Neural crest cell (in vitro differentiated cells): ENCODE results near the gene RBM43. TPM values are rescaled to one million over a fixed set of nuclear protein-coding genes. Genes with fewer than 3 reads are reported as not detected.
"Not testable (repeated sequence)": the region's sequence is repeated elsewhere in the genome, so short reads cannot be mapped to it uniquely, and the experiment has no call there.

Experiments
- DNase-seq: peaks from one replicate; pipeline ENCODE4 v3.0.0; 2021; ENCODE audit warnings: low read depth, mixed read lengths, low spot score
- H3K27ac Mint-ChIP-seq: one replicate; pipeline ENCODE4 v1.8.0; 2021; ENCODE audit warnings: mild to moderate bottlenecking, mixed read lengths; ENCODE audit not compliant: unreplicated experiment
- H3K27me3 Mint-ChIP-seq: 2 replicates; pipeline ENCODE4 v1.8.0; 2021; ENCODE audit warnings: low read depth, mild to moderate bottlenecking, mixed read lengths
- H3K36me3 Mint-ChIP-seq: 2 replicates; pipeline ENCODE4 v1.8.0; 2021; ENCODE audit warnings: low read depth, mild to moderate bottlenecking, mixed read lengths
- H3K4me1 Mint-ChIP-seq: 2 replicates; pipeline ENCODE4 v1.8.0; 2021; ENCODE audit warnings: mixed read lengths
- H3K4me3 Mint-ChIP-seq: one replicate; pipeline ENCODE4 v1.8.0; 2021; ENCODE audit warnings: mild to moderate bottlenecking, mixed read lengths
- H3K9me3 Mint-ChIP-seq: 2 replicates; pipeline ENCODE4 v1.8.0; 2021; ENCODE audit warnings: mixed read lengths
- long read RNA-seq: library from polyadenylated mRNA; unstranded; transcript quantifications from one replicate; pipeline ENCODE4 v2.0.0, GENCODE V29; 2020
- total RNA-seq: library from RNA; stranded (reverse); gene quantifications from 2 replicates; pipeline ENCODE4 v1.2.1, GENCODE V29; 2021
- TF ChIP-seq, protein P1 (sequence below): fragments of 200-600 bp; sonication (generic); conservative IDR thresholded peaks from 2 replicates; pipeline ENCODE4 v1.5.0; 2021; ENCODE audit warnings: antibody characterized with exemption, mild to moderate bottlenecking

Gene RBM43
- 8.1 and 8.9 TPM in 2 replicates for total RNA-seq
- long read RNA-seq, full-length matches to known transcripts: 1 of 1 reads
- long read RNA-seq, partial matches to known transcripts: 0 of 1 reads
- long read RNA-seq, other reads (novel, unspliced or antisense): 0 of 1 reads

DNA sequence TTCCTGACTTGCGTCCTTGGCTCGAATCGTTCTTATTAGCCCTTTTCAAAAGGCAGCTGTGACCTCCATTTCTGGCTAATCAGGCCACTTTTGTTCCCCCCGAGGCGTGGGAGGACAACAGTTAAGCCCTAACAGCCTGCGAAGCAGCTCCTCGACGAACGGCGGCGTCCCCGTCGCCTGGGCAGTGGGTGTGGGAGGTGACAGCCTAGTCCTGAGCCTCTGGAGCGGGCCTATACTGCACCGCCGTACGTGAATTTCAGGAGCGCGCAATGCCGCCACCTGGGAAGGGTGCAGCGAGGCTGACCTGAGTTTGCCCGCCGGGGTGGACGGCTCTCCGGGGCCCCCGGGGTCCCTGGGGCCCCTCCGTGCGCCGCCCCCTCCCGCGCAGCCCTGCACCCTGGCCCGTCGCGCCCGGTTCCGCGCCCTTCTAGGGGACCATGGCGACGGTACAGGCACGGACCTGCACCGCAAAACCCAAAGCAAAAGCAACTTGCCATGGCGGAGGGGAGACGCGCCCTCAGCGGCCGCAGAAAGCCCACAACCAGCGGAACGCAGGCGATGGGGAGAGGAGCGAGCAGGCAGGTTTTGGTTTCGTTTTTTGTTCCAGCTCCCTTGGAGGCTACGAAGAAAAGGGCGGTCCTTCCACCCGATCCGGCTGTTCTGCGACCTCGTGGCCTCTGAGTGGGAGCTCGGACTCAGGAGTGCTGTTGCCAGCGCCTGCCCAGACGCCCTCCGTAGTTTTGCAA, at the start of gene RBM43:
Gene RBM43 (minus strand): TSS at position 633 of the 746 bp plus-strand sequence. CDS start 136 bp downstream, at position 497.
- Mint-ChIP-seq H3K27me3 (no peaks in the 10 kb centered on the region), H3K4me1 (peaks cover 22% of the 10 kb centered on the region), H3K27ac (peak within 1 kb of the TSS; percentile 94), H3K9me3 (no peaks in the 10 kb centered on the region), H3K36me3 (peaks cover 3% of the 10 kb centered on the region), H3K4me3 (peak within 1 kb of the TSS; percentile 89)
- peak; percentile 63 for DNase-seq
- TF ChIP-seq, protein P1, sequence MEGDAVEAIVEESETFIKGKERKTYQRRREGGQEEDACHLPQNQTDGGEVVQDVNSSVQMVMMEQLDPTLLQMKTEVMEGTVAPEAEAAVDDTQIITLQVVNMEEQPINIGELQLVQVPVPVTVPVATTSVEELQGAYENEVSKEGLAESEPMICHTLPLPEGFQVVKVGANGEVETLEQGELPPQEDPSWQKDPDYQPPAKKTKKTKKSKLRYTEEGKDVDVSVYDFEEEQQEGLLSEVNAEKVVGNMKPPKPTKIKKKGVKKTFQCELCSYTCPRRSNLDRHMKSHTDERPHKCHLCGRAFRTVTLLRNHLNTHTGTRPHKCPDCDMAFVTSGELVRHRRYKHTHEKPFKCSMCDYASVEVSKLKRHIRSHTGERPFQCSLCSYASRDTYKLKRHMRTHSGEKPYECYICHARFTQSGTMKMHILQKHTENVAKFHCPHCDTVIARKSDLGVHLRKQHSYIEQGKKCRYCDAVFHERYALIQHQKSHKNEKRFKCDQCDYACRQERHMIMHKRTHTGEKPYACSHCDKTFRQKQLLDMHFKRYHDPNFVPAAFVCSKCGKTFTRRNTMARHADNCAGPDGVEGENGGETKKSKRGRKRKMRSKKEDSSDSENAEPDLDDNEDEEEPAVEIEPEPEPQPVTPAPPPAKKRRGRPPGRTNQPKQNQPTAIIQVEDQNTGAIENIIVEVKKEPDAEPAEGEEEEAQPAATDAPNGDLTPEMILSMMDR: no peak

DNA sequence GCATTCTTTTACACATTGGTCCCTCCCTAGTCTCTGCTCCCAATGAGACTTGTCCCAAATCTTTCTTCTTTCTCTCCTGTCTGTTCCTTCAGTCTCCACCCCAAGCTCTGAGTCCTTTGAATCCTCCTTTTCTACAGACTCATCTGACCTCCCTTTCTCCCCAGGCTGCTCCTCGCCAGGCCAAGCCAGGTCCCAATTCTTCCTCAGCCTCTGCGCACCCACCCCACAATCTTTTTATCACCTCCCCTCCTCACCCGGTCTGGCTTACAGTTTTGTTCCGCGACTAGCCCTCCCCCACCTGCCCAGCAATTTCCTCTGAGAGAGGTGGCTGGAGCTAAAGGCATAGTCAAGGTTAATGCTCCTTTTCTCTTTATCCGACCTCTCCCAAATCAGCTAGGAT, 48.6 kb upstream of the RBM43 start:
- not testable (repeated sequence) for DNase-seq, H3K27ac Mint-ChIP-seq, H3K9me3 Mint-ChIP-seq, H3K4me3 Mint-ChIP-seq, H3K4me1 Mint-ChIP-seq, H3K36me3 Mint-ChIP-seq, H3K27me3 Mint-ChIP-seq

DNA sequence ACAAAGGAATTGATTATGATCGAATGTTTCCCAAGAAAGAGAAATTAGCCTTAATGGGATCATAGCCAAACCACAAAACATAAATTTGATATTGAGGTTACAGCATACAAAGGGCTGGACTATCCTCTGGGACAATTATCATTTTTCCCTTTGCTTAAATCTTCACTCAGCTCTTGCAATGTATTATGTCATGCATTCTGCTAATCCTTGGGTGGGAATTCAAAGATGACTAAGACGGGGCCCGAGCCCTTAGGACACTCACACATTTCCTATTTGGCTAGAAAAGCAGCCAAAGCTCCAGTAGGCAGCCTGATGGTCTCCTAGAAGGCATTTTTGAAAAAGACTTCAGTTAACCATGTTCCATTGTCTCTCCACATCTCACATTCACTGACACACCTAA, 45.0 kb upstream of the RBM43 start:
- TF ChIP-seq, protein P1: no peak
- DNase-seq: no peak
- Mint-ChIP-seq H3K27me3 (no peaks in the 10 kb centered on the region), H3K36me3 (no peaks in the 10 kb centered on the region), H3K9me3 (peaks cover 4% of the 10 kb centered on the region), H3K4me3 (no peak overlapping the region), H3K4me1 (no peaks in the 10 kb centered on the region), H3K27ac (no peak overlapping the region)

DNA sequence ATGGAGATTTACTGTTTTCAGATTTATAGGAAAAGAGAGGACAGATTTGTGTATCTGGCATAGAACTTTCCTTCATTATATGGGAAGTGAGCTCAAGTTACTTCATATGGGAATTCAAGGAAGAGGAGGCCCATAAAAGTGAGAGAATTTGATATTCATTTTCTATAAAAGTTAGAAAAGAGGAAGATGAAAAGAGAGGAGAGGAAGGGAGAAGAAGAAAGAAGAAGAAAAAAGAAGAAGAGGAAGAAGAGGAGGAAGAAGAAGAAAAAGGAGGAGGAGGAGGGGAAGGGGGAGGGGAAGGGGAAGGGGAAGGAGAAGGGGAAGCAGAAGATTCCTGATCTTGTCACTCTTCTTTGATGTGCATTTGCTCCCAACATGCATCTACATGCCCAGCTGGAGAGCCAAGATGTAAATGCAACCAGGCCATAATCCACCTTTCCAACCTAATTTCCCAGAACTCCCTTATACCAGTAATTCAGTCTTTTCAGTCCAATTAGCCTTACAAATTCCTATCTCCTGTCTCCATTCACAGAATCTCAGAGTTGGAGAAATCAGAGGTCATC, 43.5 kb upstream of the RBM43 start:
- TF ChIP-seq, protein P1: no peak
- H3K4me1 Mint-ChIP-seq: no peaks in the 10 kb centered on the region
- H3K9me3 Mint-ChIP-seq: peaks cover 4% of the 10 kb centered on the region
- no peaks in the 10 kb centered on the region for H3K27me3 Mint-ChIP-seq
- no peaks in the 10 kb centered on the region for H3K36me3 Mint-ChIP-seq
- H3K27ac Mint-ChIP-seq: no peak overlapping the region
- DNase-seq: no peak
- H3K4me3 Mint-ChIP-seq: no peak overlapping the region

DNA sequence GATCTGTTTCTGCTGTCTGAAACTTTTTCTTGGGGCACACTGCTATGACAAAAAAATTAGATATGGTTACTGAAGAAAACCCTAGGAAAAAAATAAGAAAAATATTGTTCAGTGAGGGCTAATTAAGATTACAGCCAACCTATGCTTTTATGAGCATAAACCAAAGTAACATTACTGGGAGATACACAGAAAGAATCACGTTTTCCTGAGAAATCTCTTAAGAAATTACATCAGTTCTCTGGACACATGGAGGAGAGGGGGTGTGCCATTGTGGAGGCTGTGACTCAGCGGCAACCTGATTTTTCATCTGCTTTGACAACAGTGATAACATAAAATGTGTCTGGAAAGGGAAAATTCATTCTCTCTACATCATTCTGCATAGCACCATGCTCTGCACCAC, 41.2 kb upstream of the RBM43 start:
- no peak for DNase-seq
- H3K4me1 Mint-ChIP-seq: no peaks in the 10 kb centered on the region
- H3K9me3 Mint-ChIP-seq: peaks cover 4% of the 10 kb centered on the region
- H3K4me3 Mint-ChIP-seq: no peak overlapping the region
- no peaks in the 10 kb centered on the region for H3K36me3 Mint-ChIP-seq
- TF ChIP-seq, protein P1: no peak
- no peaks in the 10 kb centered on the region for H3K27me3 Mint-ChIP-seq
- H3K27ac Mint-ChIP-seq: no peak overlapping the region

DNA sequence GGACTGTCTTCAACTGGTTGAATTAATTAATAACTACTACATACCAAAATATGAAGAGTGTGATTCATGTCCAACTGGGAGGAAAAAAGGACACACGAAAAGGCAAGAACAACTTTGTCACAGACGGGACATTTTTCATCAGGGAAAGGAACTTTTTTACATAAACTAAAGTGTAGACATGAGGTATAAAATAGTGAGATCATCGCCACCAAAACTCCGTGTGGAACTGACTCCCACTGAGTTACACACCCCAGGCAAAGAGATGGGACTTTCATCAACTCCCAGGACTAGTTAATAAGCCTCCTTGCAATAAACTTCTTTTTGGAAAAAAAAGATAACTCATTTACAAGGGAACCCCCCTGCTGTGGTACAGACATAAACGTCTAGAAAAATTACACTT, 40.7 kb upstream of the RBM43 start:
- Mint-ChIP-seq H3K27ac (no peak overlapping the region), H3K4me3 (no peak overlapping the region), H3K27me3 (no peaks in the 10 kb centered on the region), H3K4me1 (no peaks in the 10 kb centered on the region), H3K9me3 (peaks cover 4% of the 10 kb centered on the region), H3K36me3 (no peaks in the 10 kb centered on the region)
- DNase-seq: no peak
- TF ChIP-seq, protein P1: no peak
